GM12801 (cell line): ENCODE data around the gene RELCH.

Source experiments
- CTCF ChIP-seq: IDR thresholded peaks from one replicate; pipeline ENCODE4 v1.5.1; 2011; ENCODE audit warnings: control low read depth; ENCODE audit not compliant: insufficient read length; ENCODE audit errors: extremely low read depth

Gene RELCH

GRCh38 chr18:62258616-62259015, 71.6 kb downstream of the RELCH start:
- no peak for TF ChIP-seq CTCF

DNA sequence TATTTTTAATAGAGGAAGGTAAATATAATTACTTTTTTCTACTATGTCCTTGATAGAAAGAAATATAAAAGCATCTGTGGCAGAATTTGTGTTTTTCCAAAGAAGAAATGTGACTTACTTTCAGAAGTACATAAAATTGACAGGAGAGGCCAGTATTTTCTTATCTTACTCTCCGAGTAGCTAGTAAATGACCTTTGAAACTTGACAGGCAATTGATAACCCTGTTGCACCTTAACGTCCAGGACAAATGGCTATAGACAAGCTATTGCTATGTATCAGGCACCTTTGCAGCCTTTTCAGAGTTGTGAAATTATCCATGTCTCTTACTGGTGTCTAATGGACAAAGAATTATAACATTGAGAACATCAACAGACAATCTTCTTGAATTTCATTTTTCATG, 75.0 kb downstream of the RELCH start:
- no peak for TF ChIP-seq CTCF

DNA sequence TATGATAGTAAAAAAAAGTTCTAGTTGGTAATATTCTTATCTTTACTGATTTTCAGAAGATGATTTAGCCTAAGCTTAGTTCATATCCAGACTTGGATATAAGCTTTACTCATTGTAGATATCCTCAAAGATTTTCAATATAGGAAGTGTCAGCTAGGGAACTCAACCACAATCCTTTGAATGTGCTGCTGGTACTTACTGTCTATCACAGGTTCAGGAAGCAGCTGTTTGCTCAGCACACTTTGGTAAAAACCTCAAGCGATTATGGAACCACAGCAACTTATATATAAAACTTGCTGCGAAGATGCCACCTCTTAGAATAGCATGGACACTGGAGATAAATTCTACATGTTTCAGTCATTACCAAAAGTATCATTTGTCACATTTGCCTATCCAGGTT, 77.9 kb downstream of the RELCH start:
- no peak for TF ChIP-seq CTCF

GRCh38 chr18:62277045-62277444, 90.0 kb downstream of the RELCH start:
- no peak for TF ChIP-seq CTCF

- TF ChIP-seq CTCF = no peak
These were observed 92.5 kb downstream of the RELCH start for GRCh38 chr18:62279561-62279960.

- no peak for TF ChIP-seq CTCF
These were observed 93.0 kb downstream of the RELCH start for GRCh38 chr18:62280058-62280457.

DNA sequence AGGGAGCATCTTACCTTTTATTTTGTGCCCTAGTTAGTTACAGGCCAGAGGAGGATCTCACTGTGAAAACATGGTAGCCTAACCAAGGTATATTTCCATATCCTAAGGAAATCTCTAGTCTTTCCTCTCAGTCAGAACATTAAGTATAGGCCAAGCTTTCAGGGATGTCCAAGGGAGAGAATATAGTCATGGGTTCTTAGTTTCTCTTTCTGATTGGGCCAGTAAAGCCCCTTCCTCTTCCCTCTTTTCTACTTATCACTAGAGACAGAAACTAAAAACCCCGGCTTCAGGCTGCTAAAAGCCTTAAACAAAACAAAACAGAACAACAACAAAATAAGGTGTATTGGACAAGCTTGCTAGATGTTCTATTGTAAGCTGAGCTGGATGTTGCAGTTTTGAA, 93.7 kb downstream of the RELCH start:
- no peak for TF ChIP-seq CTCF

GRCh38 chr18:62281684-62282083, 94.6 kb downstream of the RELCH start:
- no peak for TF ChIP-seq CTCF
